Measurements from ENCODE around the gene PANX1.
"Not testable (repeated sequence)": the region's sequence is repeated elsewhere in the genome, so short reads cannot be mapped to it uniquely, and the experiment has no call there.

The PANX1 gene

GRCh38 chr11:94128746-94129511, at the start of gene PANX1:
PANX1 (plus strand) TSS chr11:94128841; CDS start chr11:94129313, 472 bp downstream.
- DNase-seq: no peak

- DNase-seq: no peak
These were observed 44.5 kb upstream of the PANX1 start for GRCh38 chr11:94084164-94084563.

GRCh38 chr11:94088906-94089305, 39.7 kb upstream of the PANX1 start:
- no peak for DNase-seq

- DNase-seq: no peak
These were observed 39.3 kb upstream of the PANX1 start for GRCh38 chr11:94089341-94089740.

- DNase-seq: no peak
These were observed 38.2 kb upstream of the PANX1 start for GRCh38 chr11:94090401-94090800.

GRCh38 chr11:94091091-94091490, 37.5 kb upstream of the PANX1 start:
- no peak for DNase-seq

- DNase-seq: no peak
These were observed 28.4 kb upstream of the PANX1 start for GRCh38 chr11:94100253-94100652.

GRCh38 chr11:94103471-94103870, 25.2 kb upstream of the PANX1 start:
- DNase-seq: no peak

GRCh38 chr11:94104734-94105133, 23.9 kb upstream of the PANX1 start:
- DNase-seq: no peak

GRCh38 chr11:94106716-94107115, 21.9 kb upstream of the PANX1 start:
- no peak for DNase-seq

GRCh38 chr11:94107363-94107762, 21.3 kb upstream of the PANX1 start:
- DNase-seq: no peak

- no peak for DNase-seq
These were observed 17.4 kb upstream of the PANX1 start for GRCh38 chr11:94111241-94111640.

GRCh38 chr11:94111660-94112059, 17.0 kb upstream of the PANX1 start:
- DNase-seq: no peak

GRCh38 chr11:94112206-94112953, 16.3 kb upstream of the PANX1 start:
- DNase-seq: no peak

- no peak for DNase-seq
These were observed 11.5 kb upstream of the PANX1 start for GRCh38 chr11:94117197-94117574.

GRCh38 chr11:94117871-94118270, 10.8 kb upstream of the PANX1 start:
- DNase-seq: no peak

GRCh38 chr11:94119676-94120075, 9.0 kb upstream of the PANX1 start:
- DNase-seq: not testable (repeated sequence)

GRCh38 chr11:94120516-94120915, 8.1 kb upstream of the PANX1 start:
- DNase-seq: not testable (repeated sequence)

- DNase-seq: no peak
These were observed 7.7 kb upstream of the PANX1 start for GRCh38 chr11:94120946-94121345.

GRCh38 chr11:94125407-94126115, 3.1 kb upstream of the PANX1 start:
- no peak for DNase-seq

- no peak for DNase-seq
These were observed 1.0 kb upstream of the PANX1 start for GRCh38 chr11:94127638-94128037.

GRCh38 chr11:94128291-94128745, 323 bp upstream of the PANX1 start:
- DNase-seq: no peak

- no peak for DNase-seq
These were observed 1.1 kb downstream of the PANX1 start for GRCh38 chr11:94129512-94130297.

All from cortex of kidney (tissue), 1 donor.